Measurements from ENCODE around the gene GLYAT.

GRCh38 chr11:58731819-58732218, at the start of gene GLYAT:
- TF ChIP-seq CTCF (IDR thresholded peaks at IDR 0.05) (no peak), POLR2AphosphoS5 (IDR thresholded peaks at IDR 0.05; ENCODE audit: low read depth, low read length) (no peak), REST (IDR thresholded peaks at IDR 0.05; ENCODE audit: insufficient read depth in 1 of 2, low read depth in 2 of 2, low read length in 1 of 2) (no peak), SIN3A (IDR thresholded peaks at IDR 0.05; ENCODE audit: borderline replicate concordance, insufficient read depth, low read depth, low read length) (no peak)
